ENCODE measurements around the gene TMPRSS12.
"Not testable (repeated sequence)": the region's sequence is repeated elsewhere in the genome, so short reads cannot be mapped to it uniquely, and the experiment has no call there.

The TMPRSS12 gene

GRCh38 chr12:50842637-50843493 is at the start of gene TMPRSS12:
Gene TMPRSS12 (plus strand): TSS chr12:50842926. CDS start chr12:50842965, 39 bp downstream.
- no peak within 1 kb of the TSS for H3K27ac Mint-ChIP-seq
- H3K4me3 Mint-ChIP-seq, result no peak within 1 kb of the TSS
- no peaks in the 10 kb centered on the region for H3K36me3 Mint-ChIP-seq
- H3K9me3 Mint-ChIP-seq, result no peaks in the 10 kb centered on the region
- H3K27me3 Mint-ChIP-seq, result peaks cover 1% of the 10 kb centered on the region
- no peaks in the 10 kb centered on the region for H3K4me1 Mint-ChIP-seq

GRCh38 chr12:50799908-50800307 is 42.8 kb upstream of the TMPRSS12 start:
- Mint-ChIP-seq H3K36me3 (peaks cover 38% of the 10 kb centered on the region), H3K9me3 (peaks cover 8% of the 10 kb centered on the region), H3K4me3 (no peak overlapping the region), H3K27me3 (no peaks in the 10 kb centered on the region), H3K27ac (no peak overlapping the region), H3K4me1 (peaks cover 3% of the 10 kb centered on the region)

GRCh38 chr12:50803230-50803875 is 39.4 kb upstream of the TMPRSS12 start:
- H3K27ac Mint-ChIP-seq, result no peak overlapping the region
- H3K36me3 Mint-ChIP-seq, result peaks cover 27% of the 10 kb centered on the region
- peaks cover 8% of the 10 kb centered on the region for H3K9me3 Mint-ChIP-seq
- peaks cover 3% of the 10 kb centered on the region for H3K4me1 Mint-ChIP-seq
- H3K27me3 Mint-ChIP-seq, result no peaks in the 10 kb centered on the region
- H3K4me3 Mint-ChIP-seq, result no peak overlapping the region

- peaks cover 3% of the 10 kb centered on the region for H3K4me1 Mint-ChIP-seq
- H3K4me3 Mint-ChIP-seq, result no peak overlapping the region
- peaks cover 9% of the 10 kb centered on the region for H3K36me3 Mint-ChIP-seq
- H3K27me3 Mint-ChIP-seq, result no peaks in the 10 kb centered on the region
- no peaks in the 10 kb centered on the region for H3K9me3 Mint-ChIP-seq
- H3K27ac Mint-ChIP-seq, result no peak overlapping the region
These were observed 36.5 kb upstream of the TMPRSS12 start for GRCh38 chr12:50806176-50806575.

- H3K4me3 Mint-ChIP-seq, H3K27me3 Mint-ChIP-seq, H3K27ac Mint-ChIP-seq, H3K9me3 Mint-ChIP-seq, H3K4me1 Mint-ChIP-seq, H3K36me3 Mint-ChIP-seq: not testable (repeated sequence)
These were observed 33.6 kb upstream of the TMPRSS12 start for GRCh38 chr12:50809131-50809530.

GRCh38 chr12:50814921-50815320 is 27.8 kb upstream of the TMPRSS12 start:
- H3K27ac Mint-ChIP-seq, H3K27me3 Mint-ChIP-seq, H3K4me1 Mint-ChIP-seq, H3K9me3 Mint-ChIP-seq, H3K4me3 Mint-ChIP-seq: not testable (repeated sequence)
- peaks cover 20% of the 10 kb centered on the region for H3K36me3 Mint-ChIP-seq

- H3K27me3 Mint-ChIP-seq, result no peaks in the 10 kb centered on the region
- peaks cover 5% of the 10 kb centered on the region for H3K4me1 Mint-ChIP-seq
- no peak overlapping the region for H3K4me3 Mint-ChIP-seq
- peaks cover 13% of the 10 kb centered on the region for H3K36me3 Mint-ChIP-seq
- H3K27ac Mint-ChIP-seq, result no peak overlapping the region
- no peaks in the 10 kb centered on the region for H3K9me3 Mint-ChIP-seq
These were observed 22.5 kb upstream of the TMPRSS12 start for GRCh38 chr12:50820177-50820576.

- Mint-ChIP-seq H3K4me1 (peaks cover 10% of the 10 kb centered on the region), H3K27me3 (no peaks in the 10 kb centered on the region), H3K4me3 (no peak overlapping the region), H3K9me3 (no peaks in the 10 kb centered on the region), H3K27ac (no peak overlapping the region), H3K36me3 (peaks cover 6% of the 10 kb centered on the region)
These were observed 20.6 kb upstream of the TMPRSS12 start for GRCh38 chr12:50822082-50822481.

GRCh38 chr12:50823724-50824123 is 19.0 kb upstream of the TMPRSS12 start:
- H3K9me3 Mint-ChIP-seq, H3K27ac Mint-ChIP-seq, H3K27me3 Mint-ChIP-seq: not testable (repeated sequence)

GRCh38 chr12:50824914-50825313 is 17.8 kb upstream of the TMPRSS12 start:
- no peaks in the 10 kb centered on the region for H3K36me3 Mint-ChIP-seq
- no peak overlapping the region for H3K4me3 Mint-ChIP-seq
- H3K27me3 Mint-ChIP-seq, result peaks cover 1% of the 10 kb centered on the region
- no peaks in the 10 kb centered on the region for H3K9me3 Mint-ChIP-seq
- H3K4me1 Mint-ChIP-seq, result peaks cover 10% of the 10 kb centered on the region
- peak overlapping the region; percentile 86 for H3K27ac Mint-ChIP-seq

More at GRCh38 chr12:50823724-50824123, 19.0 kb upstream of the TMPRSS12 start:
- H3K4me1 Mint-ChIP-seq, H3K4me3 Mint-ChIP-seq, H3K36me3 Mint-ChIP-seq: not testable (repeated sequence)

GRCh38 chr12:50825372-50825838 is 17.3 kb upstream of the TMPRSS12 start:
- Mint-ChIP-seq H3K9me3 (no peaks in the 10 kb centered on the region), H3K4me1 (peaks cover 10% of the 10 kb centered on the region), H3K27me3 (peaks cover 1% of the 10 kb centered on the region), H3K4me3 (no peak overlapping the region), H3K36me3 (no peaks in the 10 kb centered on the region), H3K27ac (peak overlapping the region; percentile 86)

GRCh38 chr12:50828121-50828520 is 14.6 kb upstream of the TMPRSS12 start:
- Mint-ChIP-seq H3K27me3 (peaks cover 1% of the 10 kb centered on the region), H3K9me3 (no peaks in the 10 kb centered on the region), H3K4me3 (no peak overlapping the region), H3K27ac (no peak overlapping the region), H3K4me1 (peaks cover 10% of the 10 kb centered on the region), H3K36me3 (no peaks in the 10 kb centered on the region)

- H3K4me1 Mint-ChIP-seq, result peaks cover 10% of the 10 kb centered on the region
- H3K4me3 Mint-ChIP-seq, result no peak overlapping the region
- H3K27me3 Mint-ChIP-seq, result peaks cover 1% of the 10 kb centered on the region
- H3K36me3 Mint-ChIP-seq, result no peaks in the 10 kb centered on the region
- no peak overlapping the region for H3K27ac Mint-ChIP-seq
- no peaks in the 10 kb centered on the region for H3K9me3 Mint-ChIP-seq
These were observed 13.8 kb upstream of the TMPRSS12 start for GRCh38 chr12:50828886-50829285.

GRCh38 chr12:50833801-50834200 is 8.9 kb upstream of the TMPRSS12 start:
- H3K36me3 Mint-ChIP-seq, H3K27ac Mint-ChIP-seq, H3K9me3 Mint-ChIP-seq, H3K4me3 Mint-ChIP-seq, H3K4me1 Mint-ChIP-seq, H3K27me3 Mint-ChIP-seq: not testable (repeated sequence)

- no peak overlapping the region for H3K27ac Mint-ChIP-seq
- no peaks in the 10 kb centered on the region for H3K9me3 Mint-ChIP-seq
- no peaks in the 10 kb centered on the region for H3K36me3 Mint-ChIP-seq
- H3K4me1 Mint-ChIP-seq, result no peaks in the 10 kb centered on the region
- H3K4me3 Mint-ChIP-seq, result no peak overlapping the region
- H3K27me3 Mint-ChIP-seq, result no peaks in the 10 kb centered on the region
These were observed 3.7 kb upstream of the TMPRSS12 start for GRCh38 chr12:50839042-50839441.

GRCh38 chr12:50840809-50841487 is 1.8 kb upstream of the TMPRSS12 start:
- Mint-ChIP-seq H3K9me3 (no peaks in the 10 kb centered on the region), H3K4me3 (no peak overlapping the region), H3K4me1 (no peaks in the 10 kb centered on the region), H3K27me3 (peaks cover 1% of the 10 kb centered on the region), H3K36me3 (no peaks in the 10 kb centered on the region), H3K27ac (no peak overlapping the region)
